GM10266 (cell line): ENCODE data around the gene FAIM2.
A peak's percentile ranks its signal among the peaks of the same experiment; 100 is the strongest.

Source experiments
- DNase-seq: peaks from one replicate; pipeline ENCODE4 v3.0.0; 2012; ENCODE audit errors: extremely low spot score
- CTCF ChIP-seq: IDR thresholded peaks from 2 replicates; pipeline ENCODE4 v1.5.1; 2012; ENCODE audit warnings: mild to moderate bottlenecking, low read depth; ENCODE audit not compliant: control insufficient read depth, insufficient read depth; ENCODE audit errors: missing control alignments

The FAIM2 gene

GRCh38 chr12:49870501-49871262 lies 33.0 kb downstream of the FAIM2 start:
- DNase-seq = no peak
- no peak for TF ChIP-seq CTCF

GRCh38 chr12:49869816-49870500 lies 33.7 kb downstream of the FAIM2 start:
- no peak for DNase-seq

GRCh38 chr12:49868952-49869815 lies 34.5 kb downstream of the FAIM2 start:
- no peak for TF ChIP-seq CTCF
- DNase-seq = no peak

More at GRCh38 chr12:49869816-49870500, 33.7 kb downstream of the FAIM2 start:
- no peak for TF ChIP-seq CTCF

- DNase-seq = no peak
Measured at GRCh38 chr12:49868449-49868848, 35.3 kb downstream of the FAIM2 start.

GRCh38 chr12:49867570-49868341 lies 35.9 kb downstream of the FAIM2 start:
- no peak for TF ChIP-seq CTCF
- no peak for DNase-seq

More at GRCh38 chr12:49868449-49868848, 35.3 kb downstream of the FAIM2 start:
- no peak for TF ChIP-seq CTCF

- peak; percentile 97 for TF ChIP-seq CTCF
Measured at GRCh38 chr12:49866859-49867569, 36.7 kb downstream of the FAIM2 start.

More at GRCh38 chr12:49866859-49867569, 36.7 kb downstream of the FAIM2 start:
- peak; percentile 93 for DNase-seq
